ENCODE results near the gene TRAF2.

Gene TRAF2

DNA sequence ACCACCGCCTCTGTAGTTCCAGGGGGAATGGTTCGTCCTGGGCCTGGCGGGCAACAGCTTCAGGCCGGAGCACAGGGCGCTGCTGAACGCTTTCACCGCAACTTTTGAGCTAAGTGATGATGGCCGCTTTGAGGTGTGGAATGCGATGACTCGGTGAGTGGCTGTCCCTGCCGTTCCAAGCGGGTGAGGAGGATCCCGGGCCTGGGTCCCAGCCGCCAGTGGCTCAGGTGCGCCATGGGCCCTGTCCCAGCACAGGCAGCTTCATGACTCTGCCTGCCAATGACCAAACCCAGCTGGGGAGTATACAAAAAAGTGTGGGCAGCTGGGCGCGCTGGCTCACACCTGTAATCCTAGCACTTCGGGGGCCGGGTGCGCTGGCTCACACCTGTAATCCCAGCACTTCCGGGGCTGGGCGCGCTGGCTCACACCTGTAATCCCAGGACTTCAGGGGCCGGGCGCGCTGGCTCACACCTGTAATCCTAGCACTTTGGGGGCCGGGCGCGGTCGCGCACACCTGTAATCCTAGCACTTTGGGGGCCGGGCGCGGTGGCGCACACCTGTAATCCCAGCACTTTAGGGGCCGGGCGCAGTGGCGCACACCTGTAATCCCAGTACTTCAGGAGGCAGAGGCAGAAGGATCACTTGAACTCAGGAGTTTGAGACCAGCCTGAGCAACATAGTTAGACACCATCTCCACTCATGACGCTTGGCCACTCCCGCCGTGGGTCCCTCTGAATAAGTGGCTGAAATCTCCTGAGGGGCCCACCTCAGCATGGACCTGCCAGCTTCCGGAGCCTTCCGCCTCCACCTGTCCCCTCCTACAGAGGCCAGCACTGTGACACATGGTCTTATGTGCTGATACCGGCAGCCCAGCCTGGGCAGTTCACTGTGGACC lies 66.8 kb downstream of the TRAF2 start:
- no peak for DNase-seq

DNA sequence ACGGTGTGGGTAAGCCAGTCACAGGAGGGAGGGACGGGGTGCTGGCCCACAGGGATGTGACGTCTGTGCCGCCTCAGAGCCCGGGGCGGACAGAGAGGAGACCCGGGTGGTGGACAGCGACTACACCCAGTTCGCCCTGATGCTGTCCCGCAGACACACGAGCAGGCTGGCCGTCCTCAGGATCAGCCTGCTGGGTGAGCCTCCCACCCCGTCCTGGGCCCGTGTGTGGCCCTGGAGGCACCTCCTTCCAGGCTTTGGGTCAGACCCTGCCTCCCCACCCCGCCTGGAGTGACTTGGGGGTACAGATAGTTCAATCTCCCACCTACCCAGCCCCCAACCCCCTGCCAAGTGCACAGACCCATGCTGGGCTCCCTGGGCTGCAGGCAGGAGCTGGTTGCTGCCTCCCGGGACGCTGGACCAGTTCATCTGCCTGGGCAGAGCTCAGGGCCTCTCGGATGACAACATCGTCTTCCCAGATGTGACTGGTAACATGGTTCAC lies 67.5 kb downstream of the TRAF2 start:
- DNase-seq = no peak

DNA sequence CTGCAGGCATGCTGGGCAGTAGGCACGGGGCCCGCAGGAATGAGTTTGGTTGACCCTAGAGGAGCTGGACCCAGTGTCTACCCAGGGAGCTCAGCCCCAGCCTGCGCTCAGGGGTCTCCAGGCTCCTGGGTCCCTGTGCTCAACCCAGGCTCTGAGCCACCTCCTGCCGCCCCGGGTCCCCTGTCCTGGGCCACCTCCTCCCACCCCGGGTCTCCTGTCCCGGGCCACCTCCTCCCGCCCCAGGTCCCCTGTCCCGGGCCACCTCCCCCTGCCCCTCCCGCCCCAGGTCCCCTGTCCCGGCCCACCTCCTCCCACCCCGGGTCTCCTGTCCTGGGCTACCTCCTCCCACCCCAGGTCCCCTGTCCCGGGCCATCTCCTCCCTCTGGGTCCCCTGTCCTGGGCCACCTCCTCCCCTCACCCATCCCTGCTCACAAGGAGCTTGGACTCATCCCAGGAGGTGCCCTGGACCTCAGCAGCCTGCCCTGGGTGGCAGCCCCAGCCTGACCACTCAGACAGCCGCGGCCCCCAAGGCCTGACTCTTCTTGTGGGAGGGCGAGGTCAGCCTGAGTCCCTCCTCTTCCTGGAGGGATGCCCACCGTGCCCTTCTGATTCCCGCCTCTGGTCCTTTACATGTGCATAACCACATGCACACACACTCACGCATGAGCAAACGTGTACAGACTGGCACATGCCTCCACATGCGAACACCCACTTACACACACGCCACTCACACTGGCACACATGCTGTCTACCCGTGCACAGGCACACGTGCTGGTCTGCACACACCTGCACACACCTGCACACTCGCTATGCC lies 68.2 kb downstream of the TRAF2 start:
- no peak for DNase-seq

DNA sequence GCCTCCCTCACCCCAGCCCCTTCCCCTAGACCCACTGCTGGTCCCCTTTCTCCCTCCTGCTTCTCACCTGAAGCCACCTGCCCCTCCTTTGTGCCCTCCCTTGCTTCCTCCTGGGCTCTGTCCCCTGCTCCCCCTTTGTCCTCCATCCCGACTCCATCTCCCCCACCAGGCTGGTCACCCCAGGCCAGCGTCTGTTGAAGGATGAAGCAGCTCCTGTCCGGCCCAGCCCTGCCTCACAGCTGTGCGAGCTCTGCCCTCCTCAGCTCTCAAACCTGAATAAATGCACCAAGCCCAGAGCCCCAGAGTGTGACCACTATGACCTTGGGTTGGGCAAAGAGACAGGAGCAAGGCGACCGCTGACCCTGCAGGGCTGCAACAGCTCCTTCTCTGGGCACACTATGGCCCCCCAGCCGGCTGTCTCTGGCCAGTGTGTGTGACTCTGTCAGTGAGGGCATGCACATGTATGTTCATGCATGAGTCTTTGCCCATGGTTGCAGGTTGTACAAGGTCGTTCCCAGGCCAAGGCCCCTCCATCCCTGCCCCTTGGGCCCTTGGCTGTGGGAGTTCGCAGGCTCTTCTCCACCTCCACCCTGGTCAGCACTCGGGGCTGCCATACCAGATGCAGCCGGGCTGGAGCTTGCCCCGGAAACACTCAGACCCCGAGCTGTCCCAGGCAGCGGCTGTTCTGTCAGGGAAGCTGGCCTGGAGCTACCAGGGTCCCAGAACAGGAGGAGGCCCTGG lies 69.1 kb downstream of the TRAF2 start:
- DNase-seq = no peak

DNA sequence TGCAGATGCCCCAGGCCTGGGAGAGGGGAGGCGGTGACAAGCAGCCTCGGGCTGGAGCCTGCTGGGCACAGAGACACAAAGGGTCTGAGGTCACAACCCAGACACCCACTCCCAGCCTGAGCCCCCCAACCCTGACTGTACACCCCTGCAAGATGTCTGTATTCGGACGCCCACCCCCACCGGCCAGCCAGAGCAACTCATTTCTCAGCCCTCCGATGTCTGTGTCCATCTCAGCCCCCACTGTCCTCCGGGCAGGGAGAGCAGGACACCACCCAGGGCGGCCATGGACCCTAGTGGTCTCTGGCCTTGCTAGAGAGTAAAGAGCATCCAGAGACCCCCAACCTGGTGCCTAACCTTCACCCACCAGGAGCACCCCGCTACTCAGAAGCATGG lies 69.6 kb downstream of the TRAF2 start:
- no peak for DNase-seq

DNA sequence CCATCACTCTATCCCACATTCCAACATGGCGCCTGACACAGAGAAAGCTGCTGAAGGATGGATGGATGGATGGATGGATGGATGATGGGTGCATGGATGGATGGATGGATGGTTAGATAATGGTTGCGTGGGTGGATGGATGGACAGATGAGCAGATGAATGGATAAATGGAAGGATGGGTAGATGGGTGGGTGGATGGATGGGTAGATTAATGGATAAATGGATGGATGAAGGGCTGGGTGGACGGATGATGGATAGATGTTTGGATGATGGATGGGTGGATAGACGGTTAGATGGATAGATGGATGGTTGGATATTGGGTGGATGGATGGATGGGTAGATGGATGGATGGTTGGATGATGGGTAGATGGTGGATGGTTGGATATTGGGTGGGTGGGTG lies 70.3 kb downstream of the TRAF2 start:
- DNase-seq = no peak

DNA sequence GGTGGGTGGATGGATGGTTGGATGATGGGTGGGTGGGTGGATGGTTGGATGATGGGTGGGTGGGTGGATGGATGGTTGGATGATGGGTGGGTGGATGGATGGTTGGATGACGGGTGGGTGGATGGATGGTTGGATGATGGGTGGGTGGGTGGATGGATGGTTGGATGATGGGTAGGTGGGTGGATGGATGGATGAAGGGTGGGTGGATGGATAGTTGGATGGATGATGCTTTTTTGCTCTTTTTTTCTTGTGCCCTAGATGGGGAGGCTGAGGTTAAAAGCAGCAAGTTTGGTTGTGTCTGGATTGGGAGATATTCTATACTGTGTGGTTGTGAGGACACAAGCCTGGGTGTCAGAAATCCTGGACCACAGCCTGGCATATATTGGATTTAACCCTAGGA lies 71.1 kb downstream of the TRAF2 start:
- DNase-seq = no peak

DNA sequence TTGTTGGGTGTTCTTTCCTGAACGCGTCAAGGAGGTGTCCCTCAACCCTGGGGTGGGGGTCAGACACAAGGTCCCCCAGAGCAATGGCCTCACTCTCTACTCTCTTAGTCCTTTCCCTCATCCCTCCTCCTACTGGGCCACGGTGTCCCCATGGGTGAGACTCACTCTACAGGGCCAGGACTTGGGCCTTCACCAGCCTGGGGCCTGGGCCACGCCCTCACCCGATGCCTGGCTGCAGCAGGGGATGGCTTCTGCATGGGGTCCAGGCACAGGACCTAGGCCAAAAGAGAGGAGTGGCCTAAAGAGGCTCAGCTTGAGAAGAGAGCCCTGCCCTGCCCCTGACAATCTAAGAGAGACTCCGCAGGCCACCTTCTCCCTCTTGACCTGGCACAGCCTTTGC lies 71.6 kb downstream of the TRAF2 start:
- no peak for DNase-seq

DNA sequence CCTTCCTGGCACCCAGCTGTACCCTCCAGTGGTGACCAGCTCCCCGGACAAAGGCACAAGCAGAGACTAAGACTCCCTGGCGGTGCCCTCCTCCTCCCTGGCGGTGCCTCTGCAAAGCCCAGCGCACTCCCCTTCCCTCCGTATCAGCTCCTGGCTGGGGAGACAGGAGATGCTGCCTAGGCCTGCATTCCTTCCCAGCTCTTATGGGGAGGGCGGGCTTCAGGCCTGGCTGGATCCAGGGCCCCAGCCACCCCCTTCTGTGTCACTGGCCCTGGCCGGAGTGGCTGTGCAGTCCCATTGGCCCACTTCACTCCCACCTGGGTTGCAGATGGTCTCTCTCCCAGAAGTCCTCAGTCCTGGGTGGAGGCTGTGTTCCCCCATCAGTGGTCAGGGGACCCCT lies 72.2 kb downstream of the TRAF2 start:
- DNase-seq = no peak

DNA sequence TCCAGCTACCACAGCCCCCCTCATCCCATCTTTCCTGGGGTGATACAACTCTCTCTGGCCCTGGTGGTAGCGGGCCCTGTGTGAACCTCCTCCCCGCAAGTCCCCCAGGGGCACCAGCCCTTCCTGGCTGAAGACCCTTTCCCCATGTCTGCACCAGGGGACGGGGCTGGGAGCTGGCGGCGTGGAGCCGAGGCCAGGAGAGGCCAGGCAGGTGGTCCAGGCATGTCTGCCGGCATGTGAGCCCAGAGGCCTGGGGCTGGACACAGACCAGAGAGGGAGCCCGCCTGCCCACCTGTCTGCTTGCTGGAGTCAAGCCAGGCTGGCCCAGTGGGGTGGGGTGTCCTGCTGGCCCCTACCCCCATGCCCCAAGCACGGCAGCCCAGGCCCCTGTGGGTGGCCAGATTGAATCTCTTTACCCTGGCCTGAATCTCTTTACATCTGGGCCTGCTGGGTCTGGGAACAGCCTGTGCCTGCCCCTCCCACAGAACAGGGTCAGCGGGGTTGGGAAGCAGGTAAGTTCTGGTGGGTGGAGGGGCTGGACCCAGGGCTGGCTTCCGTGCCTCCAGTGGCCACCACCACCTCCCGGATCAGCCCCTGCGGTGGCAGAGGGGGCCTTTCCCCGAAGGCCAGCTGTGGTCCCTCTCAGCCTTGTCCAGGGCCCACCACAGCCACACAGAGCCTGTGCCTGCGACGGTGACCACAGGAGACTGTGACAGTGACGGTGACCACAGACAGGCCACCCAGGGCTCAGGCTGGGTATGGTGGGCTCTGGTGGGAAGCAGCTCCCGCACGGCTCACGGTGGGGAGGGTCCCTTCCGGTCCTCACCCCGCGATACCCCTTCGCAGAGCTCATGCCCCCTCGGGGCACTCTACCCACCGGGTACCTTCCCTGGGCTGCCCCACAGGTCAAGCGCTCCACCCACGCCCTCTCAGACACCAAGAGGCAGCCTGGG lies 72.9 kb downstream of the TRAF2 start:
- no peak for DNase-seq

DNA sequence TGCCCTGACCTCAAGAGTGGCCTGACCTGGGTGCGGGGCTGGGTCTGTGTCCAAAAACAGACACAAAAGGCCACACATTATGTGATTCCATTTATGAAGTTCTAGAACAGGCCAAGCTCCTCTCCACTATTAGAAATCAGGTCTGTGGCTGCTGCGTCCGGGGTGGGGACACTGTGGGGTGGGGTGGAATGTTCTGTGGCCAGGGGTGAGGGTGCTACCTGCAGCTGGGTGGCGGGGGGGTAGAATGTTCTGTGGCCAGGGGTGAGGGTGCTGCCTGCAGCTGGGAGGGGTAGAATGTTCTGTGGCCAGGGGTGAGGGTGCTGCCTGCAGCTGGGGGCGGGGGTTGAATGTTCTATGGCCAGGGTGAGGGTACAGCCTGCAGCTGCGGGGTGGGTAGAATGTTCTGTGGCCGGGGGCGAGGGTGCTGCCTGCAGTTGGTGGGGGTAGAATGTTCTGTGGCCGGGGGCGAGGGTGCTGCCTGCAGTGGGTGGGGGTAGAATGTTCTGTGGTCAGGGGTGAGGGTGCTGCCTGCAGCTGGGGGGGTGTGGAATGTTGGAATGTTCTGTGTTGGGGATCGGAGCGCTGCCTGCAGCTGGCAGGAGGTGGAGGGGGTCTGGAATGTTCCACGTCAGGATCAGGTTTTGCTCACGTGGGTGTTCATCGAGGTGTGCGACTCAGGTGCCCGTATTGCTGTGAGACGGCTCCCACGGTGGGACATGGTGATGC lies 74.1 kb downstream of the TRAF2 start:
- no peak for DNase-seq

DNA sequence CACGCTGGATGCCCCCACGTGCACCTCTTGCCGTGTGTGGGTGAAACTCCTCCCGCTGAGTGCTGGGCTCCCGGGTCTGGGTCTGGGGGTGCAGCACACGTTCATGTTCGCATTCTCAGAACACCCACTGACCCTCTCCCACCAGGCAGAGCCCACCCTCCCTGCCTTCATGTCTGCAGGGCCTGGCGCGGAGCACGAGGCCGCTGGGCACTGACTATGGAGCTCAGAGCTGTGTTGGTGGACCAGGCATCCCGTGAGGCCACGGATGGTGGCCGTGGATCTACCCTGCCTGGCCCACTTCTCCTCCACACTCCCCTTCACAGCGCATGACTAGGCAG lies 74.6 kb downstream of the TRAF2 start:
- no peak for DNase-seq

DNA sequence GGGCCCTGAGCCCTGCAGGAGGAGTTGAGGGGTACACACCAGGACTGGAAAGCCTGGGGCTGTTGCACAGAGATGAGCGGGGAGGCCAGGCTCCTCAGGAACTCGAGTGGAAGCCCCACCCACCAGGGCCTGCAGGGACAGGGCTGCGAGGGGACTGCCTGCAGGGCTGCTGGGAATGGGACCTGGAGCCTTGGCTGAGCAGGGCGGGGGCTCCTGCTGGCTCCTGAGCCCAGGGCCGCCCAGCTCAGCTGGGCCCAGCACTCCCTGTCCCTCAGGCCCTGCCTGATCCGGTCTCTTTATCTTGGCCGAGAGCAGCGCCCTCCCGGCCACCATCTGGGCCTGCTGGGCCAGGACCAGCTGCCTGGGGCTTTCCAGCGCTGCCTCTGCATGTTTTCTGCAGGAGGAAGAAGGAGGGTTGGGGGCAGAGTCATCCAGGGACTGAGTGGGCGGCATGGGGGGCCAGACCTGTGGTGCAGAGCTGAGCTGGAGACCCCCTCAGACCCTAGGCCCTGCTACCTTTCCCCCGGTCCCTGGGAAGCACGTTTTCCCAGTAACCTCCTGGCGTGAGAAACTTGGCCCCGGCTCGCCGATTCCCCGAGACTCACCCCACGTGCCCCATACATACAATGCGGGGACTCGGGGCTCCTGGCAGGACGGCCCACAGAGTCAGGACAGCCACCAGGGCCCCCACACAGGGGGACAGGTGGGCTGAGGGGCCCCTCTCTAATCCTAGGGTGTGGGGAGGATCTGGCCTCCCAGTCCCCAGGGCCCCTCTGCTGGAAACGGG lies 75.2 kb downstream of the TRAF2 start:
- DNase-seq = no peak

DNA sequence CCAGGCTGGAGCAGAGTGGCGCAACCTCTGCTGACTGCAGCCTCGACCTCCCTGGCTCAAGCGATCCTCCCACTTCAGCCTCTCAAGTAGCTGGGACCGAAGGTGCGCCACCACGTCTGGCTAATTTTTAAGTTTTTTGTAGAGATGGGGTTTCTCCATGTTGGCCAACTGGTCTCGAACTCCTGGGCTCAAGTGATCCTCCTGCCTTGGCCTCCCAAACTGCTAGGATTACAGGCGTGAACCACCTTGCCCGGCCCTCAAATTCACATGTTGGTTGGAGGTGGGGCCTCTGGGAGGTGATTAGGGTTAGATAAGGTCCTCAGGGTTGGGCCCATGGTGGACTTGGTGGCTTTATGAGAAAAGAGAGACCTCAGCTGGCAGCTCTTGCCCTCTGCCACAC lies 75.8 kb downstream of the TRAF2 start:
- DNase-seq = no peak

DNA sequence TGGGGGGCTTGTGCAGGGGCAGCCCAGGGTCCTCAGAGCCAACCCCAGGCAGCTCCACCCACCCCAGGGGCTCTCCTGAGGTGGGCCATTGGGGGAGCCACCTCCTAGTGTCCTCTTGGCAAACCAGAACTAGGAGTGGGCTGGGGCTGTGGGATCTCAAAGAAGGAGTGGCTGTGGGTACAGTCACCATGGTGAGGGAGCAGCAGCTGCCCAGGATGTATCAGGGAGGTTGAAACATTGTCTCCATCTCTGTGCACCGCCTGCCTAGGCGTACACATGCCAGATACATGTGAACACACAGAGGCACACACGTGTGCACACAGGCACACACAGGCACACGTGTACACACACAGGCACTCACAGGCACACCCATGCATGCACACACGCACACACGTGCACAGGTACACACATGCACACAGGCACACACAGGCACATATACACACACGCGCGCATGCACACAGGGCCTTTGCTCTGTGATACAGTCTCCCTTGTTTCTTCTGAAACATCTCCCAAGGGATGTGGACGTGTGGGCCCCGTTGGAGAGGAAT lies 76.5 kb downstream of the TRAF2 start:
- no peak for DNase-seq

DNA sequence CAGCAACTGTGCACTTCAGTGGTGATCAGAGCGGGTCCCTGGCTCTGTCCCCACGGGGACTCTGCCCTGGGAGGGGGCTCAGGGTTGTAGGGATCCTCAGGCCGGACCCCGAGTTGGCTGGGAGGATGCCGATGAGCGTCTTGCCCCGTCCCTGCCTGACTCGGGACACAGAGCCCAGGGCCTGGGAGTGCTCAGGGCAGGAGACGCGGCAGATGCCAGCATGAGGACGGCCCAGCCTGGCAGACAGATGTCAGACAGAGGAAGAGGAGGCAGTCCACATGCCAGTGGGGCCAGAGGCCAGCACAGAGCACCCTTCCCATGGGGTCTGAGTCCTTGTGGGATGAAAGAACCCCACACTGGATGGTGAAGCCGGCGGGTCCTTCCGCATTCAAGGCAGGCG lies 77.0 kb downstream of the TRAF2 start:
- no peak for DNase-seq

DNA sequence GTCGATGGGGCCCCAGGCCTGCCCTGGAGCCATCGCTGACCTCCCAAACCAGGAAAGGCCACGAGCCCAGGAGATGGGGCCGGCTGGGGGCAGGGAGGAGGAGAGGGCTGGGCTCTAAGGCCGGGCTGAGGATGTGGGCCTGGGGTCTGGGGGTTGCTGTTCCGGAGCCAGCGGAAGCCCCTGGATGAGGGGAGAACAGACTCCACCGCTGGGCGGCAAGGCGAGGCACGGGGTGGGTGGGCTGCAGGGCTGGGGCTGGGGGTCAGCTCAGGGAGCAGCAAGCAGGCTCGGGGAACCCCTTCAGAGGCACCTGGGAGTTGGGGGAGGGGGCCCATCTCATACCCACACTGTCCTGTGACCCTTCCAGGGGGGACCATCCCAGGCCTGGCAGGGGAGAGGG lies 77.4 kb downstream of the TRAF2 start:
- no peak for DNase-seq

DNA sequence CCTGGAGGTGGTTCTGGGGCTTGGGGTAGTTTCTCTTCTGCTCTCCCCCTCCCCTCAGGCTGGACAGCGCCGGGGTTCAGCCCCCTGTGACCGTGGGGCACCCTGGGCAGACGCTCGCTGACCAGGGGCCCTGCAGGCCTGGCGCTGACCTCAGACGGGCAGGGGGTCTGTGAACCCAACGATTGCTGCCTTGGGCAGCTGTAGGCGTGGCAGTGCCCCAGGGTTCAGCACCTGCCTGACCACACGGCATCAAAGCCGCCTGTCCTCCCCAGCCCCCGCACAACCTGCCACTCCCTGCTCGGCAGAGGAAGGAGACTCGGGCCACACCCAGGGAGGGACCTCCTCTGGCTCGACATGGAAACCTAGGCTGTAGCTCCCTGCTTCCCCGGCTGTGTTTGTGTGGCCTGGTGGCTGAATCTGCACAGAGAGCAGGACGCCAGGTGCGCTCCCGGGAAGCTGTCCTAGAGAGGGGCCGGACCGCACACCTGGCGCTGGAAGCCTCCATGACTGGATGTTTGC lies 77.9 kb downstream of the TRAF2 start:
- DNase-seq = no peak

DNA sequence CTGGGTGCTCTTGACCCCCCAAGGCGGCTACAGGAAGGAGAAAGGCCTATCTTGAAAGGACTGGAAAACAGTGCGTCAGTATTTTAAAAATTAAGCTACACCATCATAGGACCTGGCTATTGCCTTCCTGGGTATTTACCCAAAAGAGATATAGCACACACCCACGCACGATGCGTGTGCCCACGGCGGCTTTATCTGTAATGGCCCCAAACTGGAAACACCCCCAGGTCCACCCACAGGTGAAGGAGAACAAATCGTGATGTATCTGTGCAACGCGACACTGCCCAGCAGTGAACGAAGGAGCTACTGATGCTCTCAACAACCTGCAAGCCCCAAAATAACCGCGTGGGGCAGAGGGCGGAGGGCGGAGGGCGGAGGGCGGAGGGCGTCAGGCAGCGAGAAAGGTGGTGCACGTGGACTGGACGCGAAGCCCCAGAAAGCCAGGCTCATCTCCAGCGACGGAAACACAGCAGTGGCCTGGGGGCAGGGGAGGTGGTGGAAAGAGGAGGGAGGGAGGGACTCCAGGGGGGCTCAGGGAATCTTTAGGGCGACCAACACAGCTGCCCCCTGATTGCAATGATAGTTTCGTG lies 78.6 kb downstream of the TRAF2 start:
- DNase-seq = no peak
